HL-60 (cell line): ENCODE data around the gene JMJD7.

Source experiments
- GABPA ChIP-seq: IDR thresholded peaks from 2 replicates; pipeline ENCODE4 v1.6.1; 2012; ENCODE audit warnings: low read depth
- POLR2AphosphoS5 ChIP-seq: IDR thresholded peaks from 2 replicates; pipeline ENCODE4 v1.6.1; 2012; ENCODE audit warnings: low read depth
- TF ChIP-seq, protein P1 (sequence below): IDR thresholded peaks from one replicate; pipeline ENCODE4 v1.5.1; 2011; ENCODE audit warnings: low read length, control low read depth, inconsistent platforms; ENCODE audit not compliant: insufficient read depth

DNA sequence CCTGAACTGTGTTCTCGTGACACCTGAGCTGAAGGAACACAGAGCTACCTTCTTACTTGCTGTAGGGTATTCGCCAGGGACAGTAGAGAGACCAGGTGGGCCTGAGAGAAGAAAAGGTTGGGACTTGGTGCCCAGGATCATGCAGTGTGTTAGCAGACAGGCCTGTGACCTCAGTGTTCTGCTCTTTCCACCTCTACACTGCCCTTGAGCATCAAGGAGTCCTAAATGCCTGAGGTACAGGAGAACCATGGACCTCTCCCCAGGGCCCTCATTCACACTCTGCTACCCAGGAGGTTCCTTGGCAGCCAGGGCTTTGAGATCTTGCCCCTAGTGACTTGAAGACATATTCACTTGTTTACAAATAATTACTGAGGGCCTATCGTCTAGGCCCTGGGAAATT lies 22.2 kb upstream of the JMJD7 start:
- TF ChIP-seq, protein P1, sequence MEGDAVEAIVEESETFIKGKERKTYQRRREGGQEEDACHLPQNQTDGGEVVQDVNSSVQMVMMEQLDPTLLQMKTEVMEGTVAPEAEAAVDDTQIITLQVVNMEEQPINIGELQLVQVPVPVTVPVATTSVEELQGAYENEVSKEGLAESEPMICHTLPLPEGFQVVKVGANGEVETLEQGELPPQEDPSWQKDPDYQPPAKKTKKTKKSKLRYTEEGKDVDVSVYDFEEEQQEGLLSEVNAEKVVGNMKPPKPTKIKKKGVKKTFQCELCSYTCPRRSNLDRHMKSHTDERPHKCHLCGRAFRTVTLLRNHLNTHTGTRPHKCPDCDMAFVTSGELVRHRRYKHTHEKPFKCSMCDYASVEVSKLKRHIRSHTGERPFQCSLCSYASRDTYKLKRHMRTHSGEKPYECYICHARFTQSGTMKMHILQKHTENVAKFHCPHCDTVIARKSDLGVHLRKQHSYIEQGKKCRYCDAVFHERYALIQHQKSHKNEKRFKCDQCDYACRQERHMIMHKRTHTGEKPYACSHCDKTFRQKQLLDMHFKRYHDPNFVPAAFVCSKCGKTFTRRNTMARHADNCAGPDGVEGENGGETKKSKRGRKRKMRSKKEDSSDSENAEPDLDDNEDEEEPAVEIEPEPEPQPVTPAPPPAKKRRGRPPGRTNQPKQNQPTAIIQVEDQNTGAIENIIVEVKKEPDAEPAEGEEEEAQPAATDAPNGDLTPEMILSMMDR = no peak
- TF ChIP-seq GABPA = no peak
- no peak for TF ChIP-seq POLR2AphosphoS5
